ENCODE results near the gene RABAC1. TPM values are rescaled to one million over a fixed set of nuclear protein-coding genes. Genes with fewer than 3 reads are reported as not detected.

Gene RABAC1
- total and polyA plus RNA-seq, 2 experiments from 2014 or later, result 151 to 206 TPM

DNA sequence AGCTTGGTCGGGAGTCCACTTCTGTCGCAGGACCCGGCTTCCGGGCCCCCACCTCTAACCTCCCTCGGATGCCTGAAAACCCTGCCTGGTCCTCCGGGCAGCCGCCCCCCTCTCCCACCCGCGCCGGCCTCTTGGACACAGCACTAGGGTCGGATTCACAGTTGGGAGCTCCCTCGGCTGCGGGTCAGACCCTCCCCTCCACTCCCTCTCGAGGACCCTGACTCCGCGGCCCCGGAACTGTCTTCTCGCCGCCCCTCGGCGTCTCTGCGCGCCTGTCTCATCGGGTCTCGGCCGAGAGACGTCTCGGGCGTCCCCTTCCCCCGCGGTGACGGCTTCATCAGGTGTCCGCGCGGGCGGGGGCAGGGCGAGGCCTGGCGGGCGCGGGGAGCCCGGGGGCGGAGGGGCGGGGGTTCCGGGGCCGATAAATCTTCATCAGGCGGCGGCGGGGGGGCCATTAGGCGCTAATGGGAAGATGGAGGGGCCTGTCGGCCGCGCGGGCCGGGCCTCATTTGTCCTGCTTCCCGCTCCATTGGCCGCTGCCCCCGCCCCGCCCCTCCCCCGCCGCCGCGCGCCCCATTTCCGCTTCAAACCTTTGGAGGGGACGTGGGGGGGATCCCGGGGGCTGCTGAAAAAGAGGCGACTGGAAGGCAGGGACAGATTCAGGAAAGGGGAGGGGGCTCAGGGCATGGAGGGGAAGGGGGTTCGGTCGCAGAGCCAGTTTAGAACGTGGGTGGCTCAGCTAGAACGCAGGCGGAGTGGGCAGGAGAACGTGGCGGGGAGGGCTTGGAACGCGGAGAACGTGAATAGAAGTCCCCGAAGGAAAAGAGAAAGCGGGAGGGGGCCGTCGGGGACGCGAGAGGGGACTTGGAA is 19.0 kb downstream of the RABAC1 start:
- Histone ChIP-seq H3K4me1 (ENCODE audit: insufficient read depth) (peaks cover 5% of the 10 kb centered on the region; the same call in 1 of the 2 replicates), H3F3A (replicated peaks; ENCODE audit: low read depth) (peaks cover 4% of the 10 kb centered on the region; the same call in 1 of the 2 replicates), H3K79me2 (replicated peaks; ENCODE audit: insufficient read depth) (no peaks in the 10 kb centered on the region), H3K27me3 (ENCODE audit: insufficient read depth) (peaks cover 69% of the 10 kb centered on the region), H3K27ac (ENCODE audit: low read depth) (no peak overlapping the region), H2AFZ (peak overlapping the region; percentile 94), H3K36me3 (ENCODE audit: insufficient read depth) (no peaks in the 10 kb centered on the region), H4K20me1 (replicated peaks; ENCODE audit: insufficient read depth) (0 out of 2 replicates have a peak, but pooled peaks cover 4% of the 10 kb centered on the region), H3K4me3 (peak overlapping the region; percentile 66), H3K4me2 (peak overlapping the region; percentile 87), H3K9me2 (ENCODE audit: insufficient read depth) (no peaks in the 10 kb centered on the region)
- ATAC-seq (peak; percentile 45), DNase-seq (ENCODE audit: low spot score) (peak; percentile 77)
- Mint-ChIP-seq H3K27ac (no peak overlapping the region), H3K9me3 (peaks cover 8% of the 10 kb centered on the region; the same call in 2 of the 3 replicates), H3K4me3 (peak overlapping the region; percentile 85), H3K36me3 (ENCODE audit: low read depth) (peaks cover 3% of the 10 kb centered on the region; the same call in 1 of the 3 replicates), H3K4me1 (peaks cover 11% of the 10 kb centered on the region), H3K27me3 (ENCODE audit: insufficient read depth, low read depth, poor library complexity) (peaks cover 32% of the 10 kb centered on the region)
- no peak for TF ChIP-seq CTCF (conservative IDR thresholded peaks at IDR 0.05; ENCODE audit: low read depth in 2 of 2)
- TF ChIP-seq ZNF462 (CRISPR knock-in tag; IDR thresholded peaks at IDR 0.05), result no peak
- TF ChIP-seq CREB1 (CRISPR knock-in tag; IDR thresholded peaks at IDR 0.05; ENCODE audit: low read depth), result no peak
- TF ChIP-seq, protein P1, sequence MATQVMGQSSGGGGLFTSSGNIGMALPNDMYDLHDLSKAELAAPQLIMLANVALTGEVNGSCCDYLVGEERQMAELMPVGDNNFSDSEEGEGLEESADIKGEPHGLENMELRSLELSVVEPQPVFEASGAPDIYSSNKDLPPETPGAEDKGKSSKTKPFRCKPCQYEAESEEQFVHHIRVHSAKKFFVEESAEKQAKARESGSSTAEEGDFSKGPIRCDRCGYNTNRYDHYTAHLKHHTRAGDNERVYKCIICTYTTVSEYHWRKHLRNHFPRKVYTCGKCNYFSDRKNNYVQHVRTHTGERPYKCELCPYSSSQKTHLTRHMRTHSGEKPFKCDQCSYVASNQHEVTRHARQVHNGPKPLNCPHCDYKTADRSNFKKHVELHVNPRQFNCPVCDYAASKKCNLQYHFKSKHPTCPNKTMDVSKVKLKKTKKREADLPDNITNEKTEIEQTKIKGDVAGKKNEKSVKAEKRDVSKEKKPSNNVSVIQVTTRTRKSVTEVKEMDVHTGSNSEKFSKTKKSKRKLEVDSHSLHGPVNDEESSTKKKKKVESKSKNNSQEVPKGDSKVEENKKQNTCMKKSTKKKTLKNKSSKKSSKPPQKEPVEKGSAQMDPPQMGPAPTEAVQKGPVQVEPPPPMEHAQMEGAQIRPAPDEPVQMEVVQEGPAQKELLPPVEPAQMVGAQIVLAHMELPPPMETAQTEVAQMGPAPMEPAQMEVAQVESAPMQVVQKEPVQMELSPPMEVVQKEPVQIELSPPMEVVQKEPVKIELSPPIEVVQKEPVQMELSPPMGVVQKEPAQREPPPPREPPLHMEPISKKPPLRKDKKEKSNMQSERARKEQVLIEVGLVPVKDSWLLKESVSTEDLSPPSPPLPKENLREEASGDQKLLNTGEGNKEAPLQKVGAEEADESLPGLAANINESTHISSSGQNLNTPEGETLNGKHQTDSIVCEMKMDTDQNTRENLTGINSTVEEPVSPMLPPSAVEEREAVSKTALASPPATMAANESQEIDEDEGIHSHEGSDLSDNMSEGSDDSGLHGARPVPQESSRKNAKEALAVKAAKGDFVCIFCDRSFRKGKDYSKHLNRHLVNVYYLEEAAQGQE (IDR thresholded peaks at IDR 0.05; ENCODE audit: unreplicated experiment), result no peak
- TF ChIP-seq EZH2phosphoT487 (IDR thresholded peaks at IDR 0.05; ENCODE audit: unreplicated experiment), result no peak
- TF ChIP-seq EZH2 (IDR thresholded peaks at IDR 0.05; ENCODE audit: low read depth, unreplicated experiment), result peak; percentile 55
- TF ChIP-seq, protein P2, sequence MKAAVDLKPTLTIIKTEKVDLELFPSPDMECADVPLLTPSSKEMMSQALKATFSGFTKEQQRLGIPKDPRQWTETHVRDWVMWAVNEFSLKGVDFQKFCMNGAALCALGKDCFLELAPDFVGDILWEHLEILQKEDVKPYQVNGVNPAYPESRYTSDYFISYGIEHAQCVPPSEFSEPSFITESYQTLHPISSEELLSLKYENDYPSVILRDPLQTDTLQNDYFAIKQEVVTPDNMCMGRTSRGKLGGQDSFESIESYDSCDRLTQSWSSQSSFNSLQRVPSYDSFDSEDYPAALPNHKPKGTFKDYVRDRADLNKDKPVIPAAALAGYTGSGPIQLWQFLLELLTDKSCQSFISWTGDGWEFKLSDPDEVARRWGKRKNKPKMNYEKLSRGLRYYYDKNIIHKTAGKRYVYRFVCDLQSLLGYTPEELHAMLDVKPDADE (IDR thresholded peaks at IDR 0.05), result 0 out of 2 replicates have a peak, but pooled peaks have one; percentile 13
- TF ChIP-seq POLR2AphosphoS5 (IDR thresholded peaks at IDR 0.05; ENCODE audit: low read depth), result no peak
- TF ChIP-seq ZNF331 (CRISPR knock-in tag; IDR thresholded peaks at IDR 0.05; ENCODE audit: low read depth), result no peak
- TF ChIP-seq JUNB (IDR thresholded peaks at IDR 0.05; ENCODE audit: unreplicated experiment), result no peak
- no peak for TF ChIP-seq STAT1 (IDR thresholded peaks at IDR 0.05; ENCODE audit: unreplicated experiment)
- no peak for TF ChIP-seq NANOG (IDR thresholded peaks at IDR 0.05; ENCODE audit: borderline replicate concordance)
